H9 (cell line): ENCODE measurements around the gene OR4N5. TPM values are rescaled to one million over a fixed set of nuclear protein-coding genes. Genes with fewer than 3 reads are reported as not detected.

Source experiments
- DNase-seq: peaks from one replicate; pipeline ENCODE4 v3.0.0-alpha.2; 2017
- H2AFZ ChIP-seq: one replicate; pipeline ENCODE4 v1.6.1; 2013; ENCODE audit warnings: mild to moderate bottlenecking, low read length, control low read depth, moderate library complexity
- H2AK5ac ChIP-seq: 2 replicates; pipeline ENCODE4 v1.6.1; 2013; ENCODE audit warnings: low read length, control low read depth, mixed read lengths; ENCODE audit not compliant: insufficient read length
- H2BK120ac ChIP-seq: one replicate; pipeline ENCODE4 v1.6.1; 2013; ENCODE audit warnings: low read depth, mild to moderate bottlenecking, low read length, control low read depth, inconsistent platforms; ENCODE audit not compliant: poor library complexity, severe bottlenecking
- H2BK12ac ChIP-seq: 2 replicates; pipeline ENCODE4 v1.6.1; 2013; ENCODE audit warnings: low read length, control low read depth, mixed read lengths, low read depth; ENCODE audit not compliant: insufficient read length
- H2BK15ac ChIP-seq: 2 replicates; pipeline ENCODE4 v1.6.1; 2013; ENCODE audit warnings: low read depth, low read length, control low read depth
- H2BK20ac ChIP-seq: one replicate; pipeline ENCODE4 v1.6.1; 2013; ENCODE audit warnings: low read depth, mild to moderate bottlenecking, low read length, control low read depth, inconsistent platforms; ENCODE audit not compliant: poor library complexity, severe bottlenecking
- H2BK5ac ChIP-seq: 2 replicates; pipeline ENCODE4 v1.6.1; 2013; ENCODE audit warnings: low read length, control low read depth, mixed read lengths; ENCODE audit not compliant: insufficient read length
- H3K14ac ChIP-seq: 2 replicates; pipeline ENCODE4 v1.6.1; 2013; ENCODE audit warnings: low read length, control low read depth; ENCODE audit not compliant: insufficient read depth
- H3K18ac ChIP-seq: 2 replicates; pipeline ENCODE4 v1.6.1; 2013; ENCODE audit warnings: low read depth, mild to moderate bottlenecking, mixed read lengths, low read length, control low read depth; ENCODE audit not compliant: insufficient read length
- H3K23ac ChIP-seq: 2 replicates; pipeline ENCODE4 v1.6.1; 2013; ENCODE audit warnings: low read length, control low read depth, mixed read lengths, low read depth; ENCODE audit not compliant: insufficient read length
- H3K23me2 ChIP-seq: 2 replicates; pipeline ENCODE4 v1.6.1; 2013; ENCODE audit warnings: low read depth, mild to moderate bottlenecking, mixed read lengths, low read length, control low read depth; ENCODE audit not compliant: insufficient read length, poor library complexity, severe bottlenecking
- H3K27ac ChIP-seq: 2 replicates; pipeline ENCODE4 v1.5.1; 2013; ENCODE audit warnings: low read length, control low read depth, mixed read lengths, low read depth; ENCODE audit not compliant: insufficient read length
- H3K27me3 ChIP-seq: 2 replicates; pipeline ENCODE4 v1.6.1; 2013; ENCODE audit warnings: low read length, control low read depth, inconsistent platforms; ENCODE audit not compliant: insufficient read depth
- H3K4ac ChIP-seq: 2 replicates; pipeline ENCODE4 v1.6.1; 2013; ENCODE audit warnings: low read depth, mild to moderate bottlenecking, control low read depth, inconsistent platforms, low read length, moderate library complexity
- H3K4me1 ChIP-seq: 2 replicates; pipeline ENCODE4 v1.6.1; 2013; ENCODE audit warnings: low read length, control low read depth, inconsistent platforms; ENCODE audit not compliant: insufficient read depth
- H3K4me2 ChIP-seq: 2 replicates; pipeline ENCODE4 v1.6.1; 2013; ENCODE audit warnings: low read length, control low read depth, mixed read lengths; ENCODE audit not compliant: insufficient read length, insufficient read depth
- H3K56ac ChIP-seq: 2 replicates; pipeline ENCODE4 v1.6.1; 2013; ENCODE audit warnings: low read depth, mild to moderate bottlenecking, mixed read lengths, low read length, control low read depth; ENCODE audit not compliant: insufficient read length
- H3K79me1 ChIP-seq: 2 replicates; pipeline ENCODE4 v1.6.1; 2013; ENCODE audit warnings: low read depth, mild to moderate bottlenecking, moderate library complexity, low read length, control low read depth, inconsistent platforms; ENCODE audit not compliant: insufficient read depth, poor library complexity, severe bottlenecking
- H3K79me2 ChIP-seq: 2 replicates; pipeline ENCODE4 v1.6.1; 2013; ENCODE audit warnings: low read length, control low read depth, inconsistent platforms; ENCODE audit not compliant: insufficient read depth
- H3K9ac ChIP-seq: 2 replicates; pipeline ENCODE4 v1.6.1; 2013; ENCODE audit warnings: low read length, control low read depth, mixed read lengths; ENCODE audit not compliant: insufficient read length; ENCODE audit errors: extremely low read depth
- H3K9me3 ChIP-seq: one replicate; pipeline ENCODE4 v1.6.1; 2013; ENCODE audit warnings: low read depth, low read length, inconsistent platforms; ENCODE audit not compliant: control insufficient read depth
- H3T11ph ChIP-seq: one replicate; pipeline ENCODE4 v1.6.1; 2013; ENCODE audit warnings: mild to moderate bottlenecking, low read length, control low read depth, inconsistent platforms
- H4K20me1 ChIP-seq: one replicate; pipeline ENCODE4 v1.6.1; 2013; ENCODE audit not compliant: control insufficient read depth, insufficient read length, insufficient read depth
- H4K5ac ChIP-seq: 2 replicates; pipeline ENCODE4 v1.6.1; 2013; ENCODE audit warnings: low read depth, mild to moderate bottlenecking, mixed read lengths, low read length, control low read depth; ENCODE audit not compliant: insufficient read length
- H4K8ac ChIP-seq: replicated peaks from 2 replicates; pipeline ENCODE4 v1.6.1; 2013; ENCODE audit warnings: low read length, control low read depth, mixed read lengths, low read depth; ENCODE audit not compliant: insufficient read length
- H4K91ac ChIP-seq: 2 replicates; pipeline ENCODE4 v1.6.1; 2013; ENCODE audit warnings: low read depth, mild to moderate bottlenecking, moderate library complexity, mixed read lengths, low read length, control low read depth; ENCODE audit not compliant: insufficient read length
- H3K27ac Mint-ChIP-seq, 3 experiments: 2 replicates in 2 of 3; 3 replicates in 1 of 3; pipeline ENCODE4 v1.8.0; 2020 to 2021; ENCODE audit warnings: mixed read lengths in 3 of 3, mild to moderate bottlenecking in 1 of 3, moderate library complexity in 1 of 3
- H3K27me3 Mint-ChIP-seq: 2 replicates; pipeline ENCODE4 v1.8.0; 2021; ENCODE audit warnings: low read depth, mild to moderate bottlenecking, moderate library complexity, mixed read lengths
- H3K36me3 Mint-ChIP-seq, 3 experiments: 2 replicates in 2 of 3; 3 replicates in 1 of 3; pipeline ENCODE4 v1.8.0; 2020 to 2021; ENCODE audit warnings: low read depth in 3 of 3, mixed read lengths in 3 of 3; ENCODE audit not compliant: insufficient read depth in 1 of 3
- H3K4me1 Mint-ChIP-seq, 2 experiments: 2 replicates each; pipeline ENCODE4 v1.8.0; 2020; ENCODE audit warnings: mixed read lengths in 2 of 2
- H3K4me3 Mint-ChIP-seq, 2 experiments: 2 replicates in 1 of 2; 3 replicates in 1 of 2; pipeline ENCODE4 v1.8.0; 2020 to 2021; ENCODE audit warnings: mild to moderate bottlenecking in 2 of 2, mixed read lengths in 2 of 2, moderate library complexity in 1 of 2
- H3K9me3 Mint-ChIP-seq, 2 experiments: 2 replicates in 1 of 2; 3 replicates in 1 of 2; pipeline ENCODE4 v1.8.0; 2020; ENCODE audit warnings: mild to moderate bottlenecking in 2 of 2, mixed read lengths in 2 of 2, moderate library complexity in 1 of 2
- WGBS: extraction: QIAGEN DNeasy Blood & Tissue Kit; methylation state at CpG from one replicate; pipeline ENCODE4 v1.1.7; 2013; ENCODE audit warnings: missing lambda C conversion rate, low lambda C conversion rate, mixed read lengths; ENCODE audit not compliant: insufficient read length; ENCODE audit errors: extremely low coverage; 5-methylcytosine and 5-hydroxymethylcytosine counted together
- total RNA-seq: library from RNA; stranded (reverse); gene quantifications from 2 replicates; pipeline ENCODE4 v1.2.1, GENCODE V29; 2021
- TF ChIP-seq, protein P1 (sequence below): fragments of 200-600 bp; sonication (generic); conservative IDR thresholded peaks from 3 replicates; pipeline ENCODE4 v1.8.0; 2021; ENCODE audit warnings: antibody characterized with exemption, mild to moderate bottlenecking

The OR4N5 gene
- total RNA-seq, 1 experiment from 2014 or later = not detected

- Histone ChIP-seq H3T11ph (no peak overlapping the region), H2BK15ac (no peak overlapping the region), H2AFZ (no peak overlapping the region), H2BK5ac (no peak overlapping the region), H3K23me2 (no peaks in the 10 kb centered on the region), H3K4me2 (no peak overlapping the region), H3K4ac (no peak overlapping the region), H4K20me1 (no peaks in the 10 kb centered on the region), H3K27ac (no peak overlapping the region), H4K5ac (no peak overlapping the region), H3K14ac (no peak overlapping the region), H4K91ac (no peak overlapping the region), H3K79me1 (no peaks in the 10 kb centered on the region), H2BK20ac (no peak overlapping the region), H2BK120ac (no peak overlapping the region), H3K56ac (no peak overlapping the region), H2AK5ac (no peak overlapping the region), H3K27me3 (no peaks in the 10 kb centered on the region; the same call in 1 of the 2 replicates), H3K9me3 (peaks cover 61% of the 10 kb centered on the region), H2BK12ac (no peak overlapping the region), H3K4me1 (no peaks in the 10 kb centered on the region), H3K9ac (no peak overlapping the region), H3K18ac (no peak overlapping the region), H3K23ac (no peak overlapping the region), H3K79me2 (no peaks in the 10 kb centered on the region), H4K8ac (no peak overlapping the region)
- TF ChIP-seq, protein P1, sequence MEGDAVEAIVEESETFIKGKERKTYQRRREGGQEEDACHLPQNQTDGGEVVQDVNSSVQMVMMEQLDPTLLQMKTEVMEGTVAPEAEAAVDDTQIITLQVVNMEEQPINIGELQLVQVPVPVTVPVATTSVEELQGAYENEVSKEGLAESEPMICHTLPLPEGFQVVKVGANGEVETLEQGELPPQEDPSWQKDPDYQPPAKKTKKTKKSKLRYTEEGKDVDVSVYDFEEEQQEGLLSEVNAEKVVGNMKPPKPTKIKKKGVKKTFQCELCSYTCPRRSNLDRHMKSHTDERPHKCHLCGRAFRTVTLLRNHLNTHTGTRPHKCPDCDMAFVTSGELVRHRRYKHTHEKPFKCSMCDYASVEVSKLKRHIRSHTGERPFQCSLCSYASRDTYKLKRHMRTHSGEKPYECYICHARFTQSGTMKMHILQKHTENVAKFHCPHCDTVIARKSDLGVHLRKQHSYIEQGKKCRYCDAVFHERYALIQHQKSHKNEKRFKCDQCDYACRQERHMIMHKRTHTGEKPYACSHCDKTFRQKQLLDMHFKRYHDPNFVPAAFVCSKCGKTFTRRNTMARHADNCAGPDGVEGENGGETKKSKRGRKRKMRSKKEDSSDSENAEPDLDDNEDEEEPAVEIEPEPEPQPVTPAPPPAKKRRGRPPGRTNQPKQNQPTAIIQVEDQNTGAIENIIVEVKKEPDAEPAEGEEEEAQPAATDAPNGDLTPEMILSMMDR = no peak
- DNase-seq = no peak
- Mint-ChIP-seq H3K27ac (no peak overlapping the region), H3K36me3 (peaks cover 0 to 37% (median 9%) of the 10 kb centered on the region in 3 experiments; a peak in 6 of 7 replicates), H3K9me3 (peaks cover 88 to 92% of the 10 kb centered on the region in 2 experiments), H3K4me1 (no peaks in the 10 kb centered on the region), H3K4me3 (no peak overlapping the region), H3K27me3 (no peaks in the 10 kb centered on the region; the same call in 1 of the 2 replicates)
- no CpG with 5 or more reads among the region's 2 CpGs for WGBS
These were observed 41.9 kb downstream of the OR4N5 start for GRCh38 chr14:20180486-20180885.
